Endodermal cell (in vitro differentiated cells): ENCODE data around the gene EFCAB6. TPM values are rescaled to one million over a fixed set of nuclear protein-coding genes. Genes with fewer than 3 reads are reported as not detected.

ENCODE experiments used
- DNase-seq: peaks from one replicate; pipeline ENCODE4 v3.0.0-alpha.2; 2017
- H3K27ac ChIP-seq: 2 replicates; pipeline ENCODE4 v1.5.1; 2013; ENCODE audit warnings: mild to moderate bottlenecking, low read depth, low read length, moderate library complexity
- H3K27me3 ChIP-seq: 2 replicates; pipeline ENCODE4 v1.6.1; 2013; ENCODE audit warnings: mild to moderate bottlenecking, low read length, moderate library complexity; ENCODE audit not compliant: insufficient read depth, control insufficient read depth, poor library complexity, severe bottlenecking
- H3K36me3 ChIP-seq: 2 replicates; pipeline ENCODE4 v1.7.0; 2013; ENCODE audit warnings: mild to moderate bottlenecking, low read length, moderate library complexity; ENCODE audit not compliant: control insufficient read depth, insufficient read depth
- H3K4me1 ChIP-seq: one replicate; pipeline ENCODE4 v1.7.0; 2013; ENCODE audit warnings: low read length; ENCODE audit not compliant: control insufficient read depth, insufficient read depth
- H3K4me3 ChIP-seq: 2 replicates; pipeline ENCODE4 v1.5.1; 2013; ENCODE audit warnings: mild to moderate bottlenecking, low read length, moderate library complexity
- H3K9ac ChIP-seq: 2 replicates; pipeline ENCODE4 v1.6.1; 2013; ENCODE audit warnings: mild to moderate bottlenecking, low read length, moderate library complexity; ENCODE audit not compliant: poor library complexity, severe bottlenecking; ENCODE audit errors: extremely low read depth
- H3K9me3 ChIP-seq: 2 replicates; pipeline ENCODE4 v1.6.1; 2013; ENCODE audit warnings: mild to moderate bottlenecking, low read length, moderate library complexity; ENCODE audit not compliant: control insufficient read depth
- H3K27ac Mint-ChIP-seq: 2 replicates; pipeline ENCODE4 v1.8.0; 2020; ENCODE audit warnings: mixed read lengths
- H3K27me3 Mint-ChIP-seq: 2 replicates; pipeline ENCODE4 v1.8.0; 2021; ENCODE audit warnings: mild to moderate bottlenecking, mixed read lengths; ENCODE audit not compliant: insufficient read depth
- H3K36me3 Mint-ChIP-seq: 2 replicates; pipeline ENCODE4 v1.8.0; 2020; ENCODE audit warnings: low read depth, mixed read lengths
- H3K4me1 Mint-ChIP-seq: 2 replicates; pipeline ENCODE4 v1.8.0; 2020; ENCODE audit warnings: mixed read lengths
- H3K4me3 Mint-ChIP-seq: 2 replicates; pipeline ENCODE4 v1.8.0; 2020; ENCODE audit warnings: mild to moderate bottlenecking, moderate library complexity, mixed read lengths
- H3K9me3 Mint-ChIP-seq: 2 replicates; pipeline ENCODE4 v1.8.0; 2020; ENCODE audit warnings: mild to moderate bottlenecking, mixed read lengths
- WGBS, 2 experiments: methylation state at CpG; one replicate each; pipeline versions ENCODE4 v1.1.5 to v1.1.7; 2013; ENCODE audit warnings: missing lambda C conversion rate in 2 of 2, mixed read lengths in 1 of 2; ENCODE audit not compliant: insufficient coverage in 1 of 2, insufficient read length in 1 of 2; 5-methylcytosine and 5-hydroxymethylcytosine counted together
- total RNA-seq, 2 donors: library from RNA; stranded (reverse); fragmentation: NEBNext Ultra II Directional in 1 of 2; extraction: Animal tissue kit (Norgen Biotek cat#: 25700) in 1 of 2; gene quantifications; 2 replicates in 1 of 2; 3 replicates in 1 of 2; pipeline ENCODE4 v1.2.1, GENCODE V29; 2021
- TF ChIP-seq, protein P1 (sequence below): fragments of 200-600 bp; sonication (generic); conservative IDR thresholded peaks from 2 replicates; pipeline ENCODE4 v1.5.0; 2021; ENCODE audit warnings: antibody characterized with exemption, mild to moderate bottlenecking

EFCAB6 gene
- total RNA-seq, 2 donors from 2014 or later, result 1.8 to 2.0 TPM

GRCh38 chr22:43502306-43502874 is 309.7 kb downstream of the EFCAB6 start:
- peaks cover 6% of the 10 kb centered on the region for H3K9me3 Mint-ChIP-seq
- Histone ChIP-seq H3K9ac (no peak overlapping the region), H3K27me3 (no peaks in the 10 kb centered on the region), H3K27ac (no peak overlapping the region), H3K4me3 (no peak overlapping the region), H3K9me3 (no peaks in the 10 kb centered on the region), H3K36me3 (no peaks in the 10 kb centered on the region), H3K4me1 (no peaks in the 10 kb centered on the region)
- no peaks in the 10 kb centered on the region for H3K36me3 Mint-ChIP-seq
- no peak for DNase-seq
- no peaks in the 10 kb centered on the region for H3K4me1 Mint-ChIP-seq
- no peak overlapping the region for H3K27ac Mint-ChIP-seq
- 89 to 96% methylated on average over 16 to 20 of the region's 20 CpGs for WGBS, 2 experiments
- no peak overlapping the region for H3K4me3 Mint-ChIP-seq
- TF ChIP-seq, protein P1, sequence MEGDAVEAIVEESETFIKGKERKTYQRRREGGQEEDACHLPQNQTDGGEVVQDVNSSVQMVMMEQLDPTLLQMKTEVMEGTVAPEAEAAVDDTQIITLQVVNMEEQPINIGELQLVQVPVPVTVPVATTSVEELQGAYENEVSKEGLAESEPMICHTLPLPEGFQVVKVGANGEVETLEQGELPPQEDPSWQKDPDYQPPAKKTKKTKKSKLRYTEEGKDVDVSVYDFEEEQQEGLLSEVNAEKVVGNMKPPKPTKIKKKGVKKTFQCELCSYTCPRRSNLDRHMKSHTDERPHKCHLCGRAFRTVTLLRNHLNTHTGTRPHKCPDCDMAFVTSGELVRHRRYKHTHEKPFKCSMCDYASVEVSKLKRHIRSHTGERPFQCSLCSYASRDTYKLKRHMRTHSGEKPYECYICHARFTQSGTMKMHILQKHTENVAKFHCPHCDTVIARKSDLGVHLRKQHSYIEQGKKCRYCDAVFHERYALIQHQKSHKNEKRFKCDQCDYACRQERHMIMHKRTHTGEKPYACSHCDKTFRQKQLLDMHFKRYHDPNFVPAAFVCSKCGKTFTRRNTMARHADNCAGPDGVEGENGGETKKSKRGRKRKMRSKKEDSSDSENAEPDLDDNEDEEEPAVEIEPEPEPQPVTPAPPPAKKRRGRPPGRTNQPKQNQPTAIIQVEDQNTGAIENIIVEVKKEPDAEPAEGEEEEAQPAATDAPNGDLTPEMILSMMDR, result no peak
- peaks cover 2% of the 10 kb centered on the region for H3K27me3 Mint-ChIP-seq

DNA sequence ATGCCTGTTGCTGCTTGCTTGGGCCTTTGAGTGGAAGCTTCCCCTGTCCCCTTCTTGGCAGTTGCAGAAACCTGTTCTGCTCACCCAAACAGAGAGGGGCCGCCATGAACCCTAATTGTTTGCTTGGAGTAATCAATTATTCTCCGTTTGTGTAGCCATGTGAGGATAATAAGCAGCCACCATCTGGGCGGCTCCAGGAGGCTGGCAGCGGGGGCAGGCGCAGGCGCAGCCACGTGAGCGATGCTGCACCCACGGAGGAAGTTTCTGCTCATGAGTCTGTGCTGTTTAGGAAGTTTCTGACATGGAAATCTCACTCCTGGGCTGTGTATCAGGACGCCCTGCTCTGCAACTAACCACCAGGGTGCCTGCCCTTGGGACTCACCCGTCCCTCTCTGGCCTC is 310.2 kb downstream of the EFCAB6 start:
- Mint-ChIP-seq H3K27ac (no peak overlapping the region), H3K9me3 (peaks cover 10% of the 10 kb centered on the region), H3K4me1 (no peaks in the 10 kb centered on the region), H3K36me3 (no peaks in the 10 kb centered on the region), H3K27me3 (peaks cover 2% of the 10 kb centered on the region), H3K4me3 (no peak overlapping the region)
- no peaks in the 10 kb centered on the region for H3K9me3 ChIP-seq
- DNase-seq, result no peak
- TF ChIP-seq, protein P1, result no peak
- WGBS, 2 experiments, result 69 to 86% methylated on average over 3 to 11 of the region's 11 CpGs
- H3K27me3 ChIP-seq, result no peaks in the 10 kb centered on the region
- H3K4me1 ChIP-seq, result no peaks in the 10 kb centered on the region
- no peak overlapping the region for H3K9ac ChIP-seq
- no peak overlapping the region for H3K4me3 ChIP-seq
- H3K27ac ChIP-seq, result no peak overlapping the region
- H3K36me3 ChIP-seq, result no peaks in the 10 kb centered on the region

DNA sequence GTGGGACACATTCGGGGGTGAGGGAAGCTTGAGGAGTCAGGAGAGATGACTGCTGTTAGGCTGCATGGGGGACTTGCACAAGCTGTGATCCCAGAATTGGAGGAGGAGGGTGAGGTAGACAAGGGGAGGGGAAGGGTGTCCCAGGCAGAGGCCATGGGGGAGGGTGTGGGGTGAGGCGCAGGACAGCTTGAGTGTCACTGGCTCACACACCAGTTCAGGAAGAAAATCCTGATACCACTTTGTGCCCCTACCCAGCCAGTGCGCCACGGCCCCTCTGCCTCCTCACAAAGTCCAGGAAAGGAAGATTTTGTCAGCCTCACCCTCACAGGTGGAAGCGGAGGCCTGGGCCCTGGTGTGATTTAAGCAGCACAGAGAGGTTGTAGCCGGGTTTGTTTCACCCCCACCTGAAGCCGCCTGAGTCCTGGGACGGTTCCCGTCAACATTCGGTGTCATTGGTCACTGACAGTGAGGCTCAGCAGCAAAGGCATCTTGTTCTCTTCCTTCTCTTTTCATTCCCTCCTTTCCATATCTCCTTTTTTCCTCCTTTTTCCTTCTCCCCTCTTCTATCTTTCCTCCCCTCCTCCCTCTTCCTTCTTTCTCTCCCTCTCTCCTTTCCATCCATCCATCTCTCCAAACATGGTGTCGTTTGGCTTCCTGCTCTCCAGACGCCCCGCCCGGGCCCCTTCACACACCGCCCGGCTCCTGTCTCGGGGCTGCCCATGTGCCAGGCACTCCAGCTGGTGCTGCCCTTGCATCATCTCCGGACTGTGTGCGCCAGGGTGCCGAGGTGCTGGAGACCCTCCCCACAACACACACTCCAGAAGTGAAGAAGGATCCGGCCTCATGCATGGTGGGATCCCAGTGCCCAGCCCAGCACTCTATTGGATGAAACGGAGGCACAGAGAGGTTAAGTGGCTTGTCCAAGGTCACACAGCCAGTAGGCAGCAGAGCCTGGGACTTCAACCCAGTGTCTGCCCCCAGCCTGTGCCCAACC is 311.0 kb downstream of the EFCAB6 start:
- no peak for DNase-seq
- TF ChIP-seq, protein P1, result no peak
- Histone ChIP-seq H3K4me3 (no peak overlapping the region), H3K27me3 (no peaks in the 10 kb centered on the region), H3K9ac (no peak overlapping the region), H3K36me3 (no peaks in the 10 kb centered on the region), H3K4me1 (no peaks in the 10 kb centered on the region), H3K27ac (no peak overlapping the region), H3K9me3 (no peaks in the 10 kb centered on the region)
- 88 to 93% methylated on average over 15 to 21 of the region's 22 CpGs for WGBS, 2 experiments
- Mint-ChIP-seq H3K4me3 (no peak overlapping the region), H3K36me3 (no peaks in the 10 kb centered on the region), H3K27me3 (peaks cover 2% of the 10 kb centered on the region), H3K27ac (no peak overlapping the region), H3K4me1 (no peaks in the 10 kb centered on the region), H3K9me3 (peaks cover 10% of the 10 kb centered on the region)
